Measurements from ENCODE around the gene MYO9B. TPM values are rescaled to one million over a fixed set of nuclear protein-coding genes. Genes with fewer than 3 reads are reported as not detected.

MYO9B gene
- total and polyA plus RNA-seq, 2 donors, result 28.2 to 103 TPM

DNA sequence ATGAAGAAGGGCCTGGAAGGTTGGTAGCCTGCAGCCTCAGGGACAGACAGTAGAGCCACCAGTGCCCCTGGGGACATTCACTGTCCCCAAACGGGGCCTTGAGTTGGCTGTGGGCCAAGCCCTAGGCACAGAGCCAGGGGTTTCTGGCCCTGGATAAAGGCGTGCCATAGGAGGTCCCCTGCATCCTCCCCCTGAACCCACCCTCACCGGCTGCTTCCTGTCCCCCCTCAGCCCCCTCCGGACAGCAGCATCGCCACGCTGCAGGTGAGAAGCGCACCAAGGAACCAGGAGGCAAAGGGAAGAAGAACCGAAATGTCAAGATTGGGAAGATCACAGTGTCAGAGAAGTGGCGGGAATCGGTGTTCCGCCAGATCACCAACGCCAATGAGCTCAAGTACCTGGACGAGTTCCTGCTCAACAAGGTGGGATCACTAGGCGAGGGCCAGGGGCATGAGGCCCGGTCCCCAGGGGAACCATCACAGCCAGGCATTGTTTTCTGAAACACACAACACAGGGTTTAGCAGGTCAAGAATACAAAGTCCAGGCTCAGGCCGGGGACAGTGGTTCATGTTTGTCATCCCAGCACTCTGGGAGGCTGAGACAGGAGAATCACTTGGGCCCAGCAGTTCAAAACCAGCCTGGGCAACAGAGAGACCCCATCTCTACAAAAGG is 125.0 kb downstream of the MYO9B start:
- no peaks in the 10 kb centered on the region for H3K27me3 ChIP-seq (ENCODE audit: control insufficient read depth in 2 of 2, insufficient read depth in 1 of 2, low read length in 1 of 2)
- no peak for DNase-seq (ENCODE audit: low read depth in 6 of 9, low spot score in 9 of 9)
- peaks cover 0 to 4% of the 10 kb centered on the region in 2 donors for H3K9me3 ChIP-seq (ENCODE audit: control insufficient read depth in 2 of 2, insufficient read depth in 1 of 2, low read length in 1 of 2)
- no peak overlapping the region for H3K4me3 ChIP-seq (ENCODE audit: low read length in 2 of 2)
- no peak overlapping the region for H3K27ac ChIP-seq (ENCODE audit: low read depth in 1 of 2, low read length in 1 of 2)
- 95% methylated on average over 16 of the region's 16 CpGs for WGBS
- peaks cover 62 to 77% of the 10 kb centered on the region in 2 donors for H3K36me3 ChIP-seq (ENCODE audit: control insufficient read depth in 2 of 2, insufficient read depth in 2 of 2, low read length in 1 of 2)
- H3K4me1 ChIP-seq (ENCODE audit: control insufficient read depth in 2 of 2, insufficient read depth in 2 of 2, low read length in 2 of 2), result no peaks in the 10 kb centered on the region

DNA sequence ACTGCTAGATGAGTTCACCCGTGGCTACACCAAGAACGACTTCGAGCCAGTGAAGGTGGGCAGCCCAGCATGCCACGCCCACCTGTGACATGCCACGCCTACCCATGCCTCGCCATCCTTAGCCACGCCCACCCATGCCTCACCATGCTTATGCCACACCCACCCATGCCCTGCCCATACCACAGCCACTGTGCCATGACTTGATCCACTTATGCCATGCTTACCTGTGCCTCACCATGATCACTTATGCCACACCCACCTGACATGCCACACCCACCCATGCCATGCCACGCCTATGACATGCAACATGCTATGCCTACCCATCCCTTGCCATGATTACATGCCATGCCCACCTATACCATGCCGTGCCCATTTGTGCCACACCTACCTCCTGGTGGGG is 126.7 kb downstream of the MYO9B start:
- DNase-seq (ENCODE audit: low read depth in 6 of 9, low spot score in 9 of 9), result no peak
- Histone ChIP-seq H3K4me1 (ENCODE audit: control insufficient read depth in 2 of 2, insufficient read depth in 2 of 2, low read length in 2 of 2) (no peaks in the 10 kb centered on the region), H3K36me3 (ENCODE audit: control insufficient read depth in 2 of 2, insufficient read depth in 2 of 2, low read length in 1 of 2) (peaks cover 70 to 92% of the 10 kb centered on the region in 2 donors), H3K27ac (ENCODE audit: low read depth in 1 of 2, low read length in 1 of 2) (no peak overlapping the region), H3K27me3 (ENCODE audit: control insufficient read depth in 2 of 2, insufficient read depth in 1 of 2, low read length in 1 of 2) (no peaks in the 10 kb centered on the region), H3K9me3 (ENCODE audit: control insufficient read depth in 2 of 2, insufficient read depth in 1 of 2, low read length in 1 of 2) (peaks cover 0 to 4% of the 10 kb centered on the region in 2 donors), H3K4me3 (ENCODE audit: low read length in 2 of 2) (no peak overlapping the region)
- WGBS, result 98% methylated on average over 9 of the region's 9 CpGs

DNA sequence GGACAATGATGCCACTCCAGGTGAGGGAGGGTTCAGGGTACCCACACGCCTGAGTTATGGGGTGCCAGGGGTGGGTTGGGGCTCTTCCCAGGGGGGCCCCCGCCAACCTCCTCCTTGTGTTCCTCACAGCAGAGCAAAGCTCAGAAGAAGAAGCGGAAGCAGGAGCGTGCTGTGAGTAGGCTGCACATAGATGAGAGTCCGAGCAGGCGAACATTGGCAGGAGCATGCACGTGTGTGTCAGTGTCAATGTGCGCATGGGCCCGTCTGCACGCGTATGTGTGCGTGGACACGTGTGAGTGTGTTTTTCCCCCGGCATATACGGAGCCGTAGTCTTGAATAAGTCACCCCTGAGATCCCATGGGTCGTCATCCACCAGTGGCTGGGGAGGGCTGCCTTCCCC is 127.1 kb downstream of the MYO9B start:
- no peak overlapping the region for H3K27ac ChIP-seq (ENCODE audit: low read depth in 1 of 2, low read length in 1 of 2)
- H3K4me3 ChIP-seq (ENCODE audit: low read length in 2 of 2), result no peak overlapping the region
- no peak for DNase-seq (ENCODE audit: low read depth in 6 of 9, low spot score in 9 of 9)
- H3K4me1 ChIP-seq (ENCODE audit: control insufficient read depth in 2 of 2, insufficient read depth in 2 of 2, low read length in 2 of 2), result no peaks in the 10 kb centered on the region
- H3K27me3 ChIP-seq (ENCODE audit: control insufficient read depth in 2 of 2, insufficient read depth in 1 of 2, low read length in 1 of 2), result no peaks in the 10 kb centered on the region
- H3K36me3 ChIP-seq (ENCODE audit: control insufficient read depth in 2 of 2, insufficient read depth in 2 of 2, low read length in 1 of 2), result peaks cover 66 to 88% of the 10 kb centered on the region in 2 donors
- WGBS, result 93% methylated on average over 17 of the region's 17 CpGs
- H3K9me3 ChIP-seq (ENCODE audit: control insufficient read depth in 2 of 2, insufficient read depth in 1 of 2, low read length in 1 of 2), result peaks cover 0 to 4% of the 10 kb centered on the region in 2 donors

DNA sequence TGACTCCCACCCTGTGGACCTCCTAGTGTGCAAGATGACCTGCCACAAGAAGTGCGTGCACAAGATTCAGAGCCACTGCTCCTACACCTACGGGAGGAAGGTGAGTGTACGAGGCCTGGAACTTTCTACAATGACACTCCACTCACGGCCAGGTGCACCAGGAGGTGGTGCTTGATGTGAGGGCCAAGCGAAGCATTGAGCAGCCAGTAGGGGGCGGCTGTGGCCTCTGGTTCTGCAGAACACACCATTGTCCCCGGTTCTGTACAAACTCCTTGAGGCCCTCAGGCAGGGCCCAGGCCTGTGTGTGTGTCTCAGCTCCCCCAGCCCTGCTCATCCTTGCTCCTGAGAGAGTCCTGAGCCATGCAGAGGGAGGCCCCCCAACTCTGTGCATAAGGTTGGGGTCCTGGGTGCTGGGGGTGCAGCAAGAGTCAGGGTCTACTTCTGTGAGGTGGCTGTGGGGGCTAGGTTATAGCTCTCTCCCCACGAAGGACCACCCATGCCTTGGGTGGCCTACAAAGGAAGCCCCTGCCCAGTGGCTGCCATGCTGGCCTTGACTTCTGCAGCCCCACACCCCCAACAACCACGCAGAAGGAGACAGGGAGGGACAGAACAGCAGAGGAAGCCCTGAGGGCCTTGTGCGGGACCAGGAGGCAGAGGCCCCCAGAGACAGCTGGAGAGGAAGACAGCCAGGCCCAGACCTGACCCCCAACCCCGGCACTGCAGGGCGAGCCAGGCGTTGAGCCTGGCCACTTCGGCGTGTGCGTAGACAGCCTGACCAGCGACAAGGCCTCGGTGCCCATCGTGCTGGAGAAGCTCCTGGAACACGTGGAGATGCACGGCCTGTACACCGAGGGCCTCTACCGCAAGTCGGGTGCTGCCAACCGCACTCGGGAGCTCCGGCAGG is 129.9 kb downstream of the MYO9B start:
- DNase-seq (ENCODE audit: low read depth in 6 of 9, low spot score in 9 of 9), result peak in 2 of 9 donors; percentile 47 to 63
- 95% methylated on average over 27 of the region's 27 CpGs for WGBS
- no peak overlapping the region for H3K4me3 ChIP-seq (ENCODE audit: low read length in 2 of 2)
- no peaks in the 10 kb centered on the region for H3K27me3 ChIP-seq (ENCODE audit: control insufficient read depth in 2 of 2, insufficient read depth in 1 of 2, low read length in 1 of 2)
- H3K27ac ChIP-seq (ENCODE audit: low read depth in 1 of 2, low read length in 1 of 2), result no peak overlapping the region
- peaks cover 0 to 1% of the 10 kb centered on the region in 2 donors for H3K9me3 ChIP-seq (ENCODE audit: control insufficient read depth in 2 of 2, insufficient read depth in 1 of 2, low read length in 1 of 2)
- peaks cover 0 to 2% of the 10 kb centered on the region in 2 donors for H3K4me1 ChIP-seq (ENCODE audit: control insufficient read depth in 2 of 2, insufficient read depth in 2 of 2, low read length in 2 of 2)
- H3K36me3 ChIP-seq (ENCODE audit: control insufficient read depth in 2 of 2, insufficient read depth in 2 of 2, low read length in 1 of 2), result peaks cover 67 to 80% of the 10 kb centered on the region in 2 donors

DNA sequence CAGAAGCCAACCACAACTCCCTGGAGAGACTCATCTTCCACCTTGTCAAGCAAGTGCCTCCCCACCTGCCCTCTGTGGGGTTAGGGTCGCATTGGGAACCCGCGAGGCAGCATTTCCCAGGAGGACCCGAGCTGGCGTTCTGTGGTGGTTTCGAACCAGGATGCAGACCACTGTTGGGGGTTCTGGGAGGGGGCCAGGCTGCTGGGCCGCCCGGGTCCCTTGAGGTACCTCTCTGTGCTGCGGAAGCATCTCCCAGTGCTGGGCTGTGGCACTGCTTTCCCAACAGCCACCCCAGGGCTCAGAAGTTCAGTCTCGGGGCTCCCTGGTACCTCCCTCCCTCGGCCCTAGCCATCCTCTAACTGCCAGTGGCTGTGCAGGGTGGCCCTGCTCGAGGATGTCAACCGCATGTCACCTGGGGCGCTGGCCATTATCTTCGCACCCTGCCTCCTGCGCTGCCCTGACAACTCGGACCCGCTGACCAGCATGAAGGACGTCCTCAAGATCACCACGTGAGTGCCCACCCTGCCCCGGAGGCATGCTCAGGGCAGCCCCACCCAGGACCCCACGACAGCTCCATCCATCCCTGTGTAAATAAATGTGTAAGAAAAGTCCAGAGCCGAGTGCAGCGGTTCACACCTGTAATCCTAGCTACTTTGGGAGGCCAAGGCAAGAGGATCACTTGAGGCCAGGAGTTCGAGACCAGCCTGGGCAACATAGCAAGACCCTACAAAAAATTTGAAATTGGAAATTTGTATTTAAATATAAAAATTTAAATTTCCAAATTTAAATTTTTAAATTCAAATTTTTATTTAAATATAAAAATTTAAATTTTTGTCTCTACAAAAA is 131.4 kb downstream of the MYO9B start:
- WGBS, result 98% methylated on average over 25 of the region's 25 CpGs
- no peak for DNase-seq (ENCODE audit: low read depth in 6 of 9, low spot score in 9 of 9)

DNA sequence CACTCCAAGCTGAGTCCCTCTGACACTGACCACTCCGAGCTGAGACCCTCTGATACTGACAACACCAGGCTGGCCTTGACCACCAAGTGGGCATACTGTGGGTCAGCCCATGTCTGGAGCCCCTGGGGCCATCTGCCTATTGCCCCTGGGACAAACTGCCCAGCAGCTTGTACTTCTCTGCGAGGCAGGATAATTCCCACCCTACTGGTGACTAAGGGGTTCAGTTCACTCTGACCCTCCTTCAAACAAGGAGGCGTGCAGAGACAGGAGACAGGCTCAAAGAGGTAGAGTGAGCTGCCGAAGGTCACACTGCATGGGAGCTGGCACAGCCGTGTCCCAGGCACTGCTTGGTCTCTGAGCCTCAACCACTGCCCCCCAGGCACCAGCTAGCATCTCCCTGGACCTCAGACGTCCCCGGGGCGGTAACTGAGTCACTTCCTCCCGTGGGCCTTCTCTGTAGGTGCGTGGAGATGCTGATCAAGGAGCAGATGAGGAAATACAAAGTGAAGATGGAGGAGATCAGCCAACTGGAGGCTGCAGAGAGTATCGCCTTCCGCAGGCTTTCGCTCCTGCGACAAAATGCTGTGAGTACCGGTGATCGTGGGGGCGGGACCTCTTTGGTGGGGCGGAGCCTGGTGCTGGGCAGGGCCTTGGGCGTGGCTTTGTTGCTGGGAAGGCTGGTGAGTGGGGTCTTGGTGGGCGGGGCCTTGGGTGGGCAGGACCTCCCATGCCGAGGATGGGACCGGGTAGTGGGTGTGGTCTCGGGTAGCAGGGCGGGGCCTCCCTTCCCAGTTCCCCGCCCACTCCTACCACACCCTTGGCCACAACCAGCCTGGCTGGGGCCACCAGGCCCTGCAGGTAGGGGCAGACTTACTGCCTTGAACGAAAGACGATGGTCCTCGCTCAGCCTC is 133.8 kb downstream of the MYO9B start:
- WGBS, result 90% methylated on average over 28 of the region's 28 CpGs
- Histone ChIP-seq H3K4me1 (ENCODE audit: control insufficient read depth in 2 of 2, insufficient read depth in 2 of 2, low read length in 2 of 2) (peaks cover 2 to 3% of the 10 kb centered on the region in 2 donors), H3K27me3 (ENCODE audit: control insufficient read depth in 2 of 2, insufficient read depth in 1 of 2, low read length in 1 of 2) (no peaks in the 10 kb centered on the region), H3K4me3 (ENCODE audit: low read length in 2 of 2) (no peak overlapping the region), H3K27ac (ENCODE audit: low read depth in 1 of 2, low read length in 1 of 2) (peak overlapping the region in 1 of 2 donors; percentile 31), H3K36me3 (ENCODE audit: control insufficient read depth in 2 of 2, insufficient read depth in 2 of 2, low read length in 1 of 2) (peaks cover 41 to 70% of the 10 kb centered on the region in 2 donors), H3K9me3 (ENCODE audit: control insufficient read depth in 2 of 2, insufficient read depth in 1 of 2, low read length in 1 of 2) (peaks cover 0 to under 1% of the 10 kb centered on the region in 2 donors)
- peak in 2 of 9 donors; percentile 18 to 27 for DNase-seq (ENCODE audit: low read depth in 6 of 9, low spot score in 9 of 9)

More for the DNA sequence above, 131.4 kb downstream of the MYO9B start:
- H3K27me3 ChIP-seq (ENCODE audit: control insufficient read depth in 2 of 2, insufficient read depth in 1 of 2, low read length in 1 of 2), result no peaks in the 10 kb centered on the region
- H3K36me3 ChIP-seq (ENCODE audit: control insufficient read depth in 2 of 2, insufficient read depth in 2 of 2, low read length in 1 of 2), result peaks cover 56 to 77% of the 10 kb centered on the region in 2 donors
- H3K4me1 ChIP-seq (ENCODE audit: control insufficient read depth in 2 of 2, insufficient read depth in 2 of 2, low read length in 2 of 2), result peaks cover 0 to 2% of the 10 kb centered on the region in 2 donors
- H3K9me3 ChIP-seq (ENCODE audit: control insufficient read depth in 2 of 2, insufficient read depth in 1 of 2, low read length in 1 of 2), result no peaks in the 10 kb centered on the region
- peak overlapping the region in 1 of 2 donors; percentile 18 for H3K27ac ChIP-seq (ENCODE audit: low read depth in 1 of 2, low read length in 1 of 2)
- H3K4me3 ChIP-seq (ENCODE audit: low read length in 2 of 2), result no peak overlapping the region

DNA sequence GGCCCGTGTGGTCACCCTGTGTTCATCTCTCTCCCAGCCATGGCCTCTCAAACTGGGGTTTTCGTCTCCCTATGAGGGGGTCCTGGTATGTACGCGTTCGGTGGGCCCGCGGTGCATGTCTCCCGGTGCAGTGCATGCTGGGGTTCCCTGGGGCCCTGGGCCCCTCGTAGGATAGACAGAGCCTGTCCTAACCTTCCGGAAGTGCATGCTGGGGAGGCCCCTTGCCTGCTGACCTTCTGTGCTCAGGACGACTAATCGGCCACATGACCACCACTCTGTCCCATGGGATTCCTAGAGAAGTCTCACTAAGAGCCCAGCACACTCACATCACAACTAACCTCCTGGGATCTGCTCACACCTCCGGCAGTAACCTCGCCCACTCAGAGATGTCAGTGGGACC is 134.7 kb downstream of the MYO9B start:
- no peak overlapping the region for H3K27ac ChIP-seq (ENCODE audit: low read depth in 1 of 2, low read length in 1 of 2)
- 98% methylated on average over 14 of the region's 14 CpGs for WGBS
- H3K27me3 ChIP-seq (ENCODE audit: control insufficient read depth in 2 of 2, insufficient read depth in 1 of 2, low read length in 1 of 2), result no peaks in the 10 kb centered on the region
- peaks cover 9 to 10% of the 10 kb centered on the region in 2 donors for H3K4me1 ChIP-seq (ENCODE audit: control insufficient read depth in 2 of 2, insufficient read depth in 2 of 2, low read length in 2 of 2)
- peaks cover 0 to 9% of the 10 kb centered on the region in 2 donors for H3K9me3 ChIP-seq (ENCODE audit: control insufficient read depth in 2 of 2, insufficient read depth in 1 of 2, low read length in 1 of 2)
- H3K36me3 ChIP-seq (ENCODE audit: control insufficient read depth in 2 of 2, insufficient read depth in 2 of 2, low read length in 1 of 2), result peaks cover 41 to 67% of the 10 kb centered on the region in 2 donors
- DNase-seq (ENCODE audit: low read depth in 6 of 9, low spot score in 9 of 9), result no peak
- no peak overlapping the region for H3K4me3 ChIP-seq (ENCODE audit: low read length in 2 of 2)

Measured in thymus (tissue), 11 donors.